Loucy (cell line): ENCODE measurements around the gene MED8.

Source experiments
- CTCF ChIP-seq: fragments of 200-600 bp; sonication (generic); conservative IDR thresholded peaks from 2 replicates; pipeline ENCODE4 v1.5.1; 2014; ENCODE audit warnings: mild to moderate bottlenecking, antibody characterized with exemption, low read length
- EZH2phosphoT487 ChIP-seq: fragments of 200-600 bp; IDR thresholded peaks from 2 replicates; pipeline ENCODE4 v1.6.1; 2018; ENCODE audit warnings: antibody characterized with exemption, mild to moderate bottlenecking, moderate library complexity, borderline replicate concordance

- TF ChIP-seq CTCF: peak; percentile 40
- no peak for TF ChIP-seq EZH2phosphoT487
Observed at GRCh38 chr1:43367904-43368645, 21.5 kb downstream of the MED8 start, which contains the start of gene ELOVL1.
